Measurements from ENCODE around the gene PRKACG. TPM values are rescaled to one million over a fixed set of nuclear protein-coding genes. Genes with fewer than 3 reads are reported as not detected.

The PRKACG gene
- total RNA-seq, 1 donor = not detected

- no peaks in the 10 kb centered on the region for H3K36me3 ChIP-seq (ENCODE audit: insufficient read depth, low read length)
- H3K79me2 ChIP-seq (ENCODE audit: insufficient read depth, low read length) = no peaks in the 10 kb centered on the region
- no peak overlapping the region for H3K4me3 ChIP-seq (ENCODE audit: insufficient read depth, low read length)
- no peaks in the 10 kb centered on the region for H3K9me3 ChIP-seq (ENCODE audit: low read depth, low read length)
- no peaks in the 10 kb centered on the region for H4K20me1 ChIP-seq (ENCODE audit: insufficient read depth, low read length)
- H3K4me2 ChIP-seq (ENCODE audit: insufficient read depth, low read length) = no peak overlapping the region
- H2AFZ ChIP-seq (ENCODE audit: low read length) = no peak overlapping the region
- no peaks in the 10 kb centered on the region for H3K27me3 ChIP-seq (ENCODE audit: insufficient read depth, low read length)
- DNase-seq (ENCODE audit: insufficient read length, low spot score, missing footprints) = no peak
- H3K27ac ChIP-seq (ENCODE audit: low read depth, low read length) = no peak overlapping the region
- no peaks in the 10 kb centered on the region for H3K4me1 ChIP-seq (ENCODE audit: insufficient read depth, low read length)
- no peak for TF ChIP-seq CTCF (IDR thresholded peaks at IDR 0.05; ENCODE audit: extremely low read depth, low read depth, low read length)
Observed at GRCh38 chr9:69018737-69019136, 4.8 kb upstream of the PRKACG start.

- H3K4me2 ChIP-seq (ENCODE audit: insufficient read depth, low read length) = no peak overlapping the region
- H4K20me1 ChIP-seq (ENCODE audit: insufficient read depth, low read length) = no peaks in the 10 kb centered on the region
- H2AFZ ChIP-seq (ENCODE audit: low read length) = no peak overlapping the region
- TF ChIP-seq CTCF (IDR thresholded peaks at IDR 0.05; ENCODE audit: extremely low read depth, low read depth, low read length) = no peak
- no peaks in the 10 kb centered on the region for H3K4me1 ChIP-seq (ENCODE audit: insufficient read depth, low read length)
- H3K27ac ChIP-seq (ENCODE audit: low read depth, low read length) = no peak overlapping the region
- H3K27me3 ChIP-seq (ENCODE audit: insufficient read depth, low read length) = no peaks in the 10 kb centered on the region
- no peaks in the 10 kb centered on the region for H3K79me2 ChIP-seq (ENCODE audit: insufficient read depth, low read length)
- no peak for DNase-seq (ENCODE audit: insufficient read length, low spot score, missing footprints)
- H3K4me3 ChIP-seq (ENCODE audit: insufficient read depth, low read length) = no peak overlapping the region
- H3K9me3 ChIP-seq (ENCODE audit: low read depth, low read length) = no peaks in the 10 kb centered on the region
- no peaks in the 10 kb centered on the region for H3K36me3 ChIP-seq (ENCODE audit: insufficient read depth, low read length)
Observed at GRCh38 chr9:69016191-69017096, 2.5 kb upstream of the PRKACG start.

- no peaks in the 10 kb centered on the region for H3K27me3 ChIP-seq (ENCODE audit: insufficient read depth, low read length)
- H3K36me3 ChIP-seq (ENCODE audit: insufficient read depth, low read length) = no peaks in the 10 kb centered on the region
- no peaks in the 10 kb centered on the region for H4K20me1 ChIP-seq (ENCODE audit: insufficient read depth, low read length)
- TF ChIP-seq CTCF (IDR thresholded peaks at IDR 0.05; ENCODE audit: extremely low read depth, low read depth, low read length) = no peak
- no peaks in the 10 kb centered on the region for H3K9me3 ChIP-seq (ENCODE audit: low read depth, low read length)
- H3K4me3 ChIP-seq (ENCODE audit: insufficient read depth, low read length) = no peak overlapping the region
- H3K27ac ChIP-seq (ENCODE audit: low read depth, low read length) = no peak overlapping the region
- no peaks in the 10 kb centered on the region for H3K4me1 ChIP-seq (ENCODE audit: insufficient read depth, low read length)
- no peak overlapping the region for H3K4me2 ChIP-seq (ENCODE audit: insufficient read depth, low read length)
- no peak for DNase-seq (ENCODE audit: insufficient read length, low spot score, missing footprints)
- no peak overlapping the region for H2AFZ ChIP-seq (ENCODE audit: low read length)
- no peaks in the 10 kb centered on the region for H3K79me2 ChIP-seq (ENCODE audit: insufficient read depth, low read length)
Observed at GRCh38 chr9:69013382-69013727, 558 bp downstream of the PRKACG start.

GRCh38 chr9:69012696-69013381, 1.1 kb downstream of the PRKACG start:
- Histone ChIP-seq H3K36me3 (ENCODE audit: insufficient read depth, low read length) (no peaks in the 10 kb centered on the region), H3K9me3 (ENCODE audit: low read depth, low read length) (no peaks in the 10 kb centered on the region), H3K4me1 (ENCODE audit: insufficient read depth, low read length) (no peaks in the 10 kb centered on the region), H4K20me1 (ENCODE audit: insufficient read depth, low read length) (no peaks in the 10 kb centered on the region), H3K27ac (ENCODE audit: low read depth, low read length) (no peak overlapping the region), H3K79me2 (ENCODE audit: insufficient read depth, low read length) (no peaks in the 10 kb centered on the region), H3K4me2 (ENCODE audit: insufficient read depth, low read length) (no peak overlapping the region), H3K4me3 (ENCODE audit: insufficient read depth, low read length) (no peak overlapping the region), H2AFZ (ENCODE audit: low read length) (no peak overlapping the region), H3K27me3 (ENCODE audit: insufficient read depth, low read length) (no peaks in the 10 kb centered on the region)
- DNase-seq (ENCODE audit: insufficient read length, low spot score, missing footprints) = no peak
- TF ChIP-seq CTCF (IDR thresholded peaks at IDR 0.05; ENCODE audit: extremely low read depth, low read depth, low read length) = no peak

Data from osteoblast (primary cell).